SK-N-SH treated with all-trans-retinoic acid at 6 μM for 48 hours (cell line): ENCODE results near the gene GRM2.

Source experiments
- ATAC-seq: fragments of 200-7000 bp; cut with Tn5 transposase; 3 replicates; pipeline ENCODE4 v1.9.1; 2020; ENCODE audit warnings: mild to moderate bottlenecking, moderate library complexity
- ARNTL ChIP-seq: fragments of 450-650 bp; formaldehyde crosslinking; IDR thresholded peaks from 2 replicates; pipeline ENCODE4 v1.5.0; 2020; ENCODE audit warnings: low read depth, mild to moderate bottlenecking, moderate library complexity, borderline replicate concordance
- CREB5 ChIP-seq: fragments of 250-450 bp; sonication (Bioruptor Pico); IDR thresholded peaks from 2 replicates; pipeline ENCODE4 v1.5.1; 2020; ENCODE audit warnings: low read depth, mild to moderate bottlenecking, moderate library complexity
- CSDC2 ChIP-seq: fragments of 250-450 bp; sonication (Bioruptor Pico); IDR thresholded peaks from 2 replicates; pipeline ENCODE4 v1.5.0; 2020; ENCODE audit warnings: mild to moderate bottlenecking, moderate library complexity
- ESRRG ChIP-seq: fragments of 250-450 bp; sonication (Bioruptor Pico); IDR thresholded peaks from 2 replicates; pipeline ENCODE4 v1.6.1; 2021; ENCODE audit warnings: mild to moderate bottlenecking
- GLIS3 ChIP-seq: fragments of 250-450 bp; sonication (Bioruptor Pico); IDR thresholded peaks from 2 replicates; pipeline ENCODE4 v1.5.0; 2020; ENCODE audit warnings: mild to moderate bottlenecking, moderate library complexity
- ISL1 ChIP-seq: fragments of 250-450 bp; sonication (Bioruptor Pico); IDR thresholded peaks from 2 replicates; pipeline ENCODE4 v2.1.2; 2022; ENCODE audit warnings: mild to moderate bottlenecking, moderate library complexity
- OSR1 ChIP-seq: fragments of 250-450 bp; sonication (Bioruptor Pico); IDR thresholded peaks from 2 replicates; pipeline ENCODE4 v1.8.0; 2022; ENCODE audit warnings: moderate library complexity, mild to moderate bottlenecking, inconsistent platforms
- POU6F1 ChIP-seq: fragments of 250-450 bp; sonication (Bioruptor Pico); IDR thresholded peaks from 2 replicates; pipeline ENCODE4 v1.8.0; 2021; ENCODE audit warnings: low read depth, mild to moderate bottlenecking, moderate library complexity, borderline replicate concordance
- PPARA ChIP-seq: fragments of 250-450 bp; sonication (Bioruptor Pico); IDR thresholded peaks from 2 replicates; pipeline ENCODE4 v1.5.0; 2020; ENCODE audit warnings: mild to moderate bottlenecking, borderline replicate concordance
- RARB ChIP-seq: fragments of 250-450 bp; sonication (Bioruptor Pico); IDR thresholded peaks from 2 replicates; pipeline ENCODE4 v1.8.0; 2021; ENCODE audit warnings: mild to moderate bottlenecking, moderate library complexity
- SNAI2 ChIP-seq: fragments of 250-450 bp; sonication (Bioruptor Pico); IDR thresholded peaks from 2 replicates; pipeline ENCODE4 v1.5.0; 2020; ENCODE audit warnings: mild to moderate bottlenecking, moderate library complexity
- TCF4 ChIP-seq: fragments of 250-450 bp; sonication (Bioruptor Pico); IDR thresholded peaks from 2 replicates; pipeline ENCODE4 v1.8.0; 2021; ENCODE audit warnings: mild to moderate bottlenecking, moderate library complexity, borderline replicate concordance
- TOX ChIP-seq: fragments of 250-450 bp; sonication (Bioruptor Pico); IDR thresholded peaks from 2 replicates; pipeline ENCODE4 v1.8.0; 2021; ENCODE audit warnings: mild to moderate bottlenecking, moderate library complexity, borderline replicate concordance
- ZC3H10 ChIP-seq: fragments of 250-450 bp; sonication (Bioruptor Pico); IDR thresholded peaks from 2 replicates; pipeline ENCODE4 v1.5.1; 2021; ENCODE audit warnings: mild to moderate bottlenecking, moderate library complexity
- ZFP3 ChIP-seq: fragments of 250-450 bp; sonication (Bioruptor Pico); IDR thresholded peaks from 2 replicates; pipeline ENCODE4 v1.5.0; 2020; ENCODE audit warnings: mild to moderate bottlenecking, moderate library complexity
- ZFP30 ChIP-seq: fragments of 450-650 bp; formaldehyde crosslinking; IDR thresholded peaks from 2 replicates; pipeline ENCODE4 v1.5.0; 2022; ENCODE audit warnings: mild to moderate bottlenecking, moderate library complexity
- ZNF70 ChIP-seq: fragments of 450-650 bp; formaldehyde crosslinking; IDR thresholded peaks from 2 replicates; pipeline ENCODE4 v1.5.0; 2020; ENCODE audit warnings: mild to moderate bottlenecking, moderate library complexity
- ZNF8 ChIP-seq: fragments of 450-650 bp; formaldehyde crosslinking; IDR thresholded peaks from 2 replicates; pipeline ENCODE4 v1.5.0; 2020; ENCODE audit warnings: mild to moderate bottlenecking, moderate library complexity
- TF ChIP-seq, protein P1 (sequence below): fragments of 250-450 bp; sonication (Bioruptor Pico); IDR thresholded peaks from 2 replicates; pipeline ENCODE4 v1.5.1; 2021; ENCODE audit warnings: mild to moderate bottlenecking, moderate library complexity
- TF ChIP-seq, protein P2 (sequence below): fragments of 250-450 bp; sonication (Bioruptor Pico); IDR thresholded peaks from 2 replicates; pipeline ENCODE4 v1.5.0; 2020; ENCODE audit warnings: mild to moderate bottlenecking, moderate library complexity
- TF ChIP-seq, protein P3 (sequence below): fragments of 250-450 bp; sonication (Bioruptor Pico); IDR thresholded peaks from 2 replicates; pipeline ENCODE4 v1.8.0; 2020; ENCODE audit warnings: mild to moderate bottlenecking, moderate library complexity, borderline replicate concordance

Gene GRM2

GRCh38 chr3:51691949-51692348 lies 14.9 kb upstream of the GRM2 start:
- no peak for TF ChIP-seq ZNF8 (CRISPR knock-in tag)
- TF ChIP-seq RARB (CRISPR knock-in tag), result no peak
- no peak for TF ChIP-seq OSR1 (CRISPR knock-in tag)
- TF ChIP-seq, protein P1, sequence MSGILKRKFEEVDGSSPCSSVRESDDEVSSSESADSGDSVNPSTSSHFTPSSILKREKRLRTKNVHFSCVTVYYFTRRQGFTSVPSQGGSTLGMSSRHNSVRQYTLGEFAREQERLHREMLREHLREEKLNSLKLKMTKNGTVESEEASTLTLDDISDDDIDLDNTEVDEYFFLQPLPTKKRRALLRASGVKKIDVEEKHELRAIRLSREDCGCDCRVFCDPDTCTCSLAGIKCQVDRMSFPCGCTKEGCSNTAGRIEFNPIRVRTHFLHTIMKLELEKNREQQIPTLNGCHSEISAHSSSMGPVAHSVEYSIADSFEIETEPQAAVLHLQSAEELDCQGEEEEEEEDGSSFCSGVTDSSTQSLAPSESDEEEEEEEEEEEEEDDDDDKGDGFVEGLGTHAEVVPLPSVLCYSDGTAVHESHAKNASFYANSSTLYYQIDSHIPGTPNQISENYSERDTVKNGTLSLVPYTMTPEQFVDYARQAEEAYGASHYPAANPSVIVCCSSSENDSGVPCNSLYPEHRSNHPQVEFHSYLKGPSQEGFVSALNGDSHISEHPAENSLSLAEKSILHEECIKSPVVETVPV, result no peak
- no peak for TF ChIP-seq ZFP3 (CRISPR knock-in tag)
- TF ChIP-seq ZFP30 (CRISPR knock-in tag), result no peak
- no peak for TF ChIP-seq SNAI2
- TF ChIP-seq ESRRG (CRISPR knock-in tag), result no peak
- ATAC-seq, result no peak

- ATAC-seq, result no peak
Measured at GRCh38 chr3:51692980-51693395, 13.9 kb upstream of the GRM2 start.

DNA sequence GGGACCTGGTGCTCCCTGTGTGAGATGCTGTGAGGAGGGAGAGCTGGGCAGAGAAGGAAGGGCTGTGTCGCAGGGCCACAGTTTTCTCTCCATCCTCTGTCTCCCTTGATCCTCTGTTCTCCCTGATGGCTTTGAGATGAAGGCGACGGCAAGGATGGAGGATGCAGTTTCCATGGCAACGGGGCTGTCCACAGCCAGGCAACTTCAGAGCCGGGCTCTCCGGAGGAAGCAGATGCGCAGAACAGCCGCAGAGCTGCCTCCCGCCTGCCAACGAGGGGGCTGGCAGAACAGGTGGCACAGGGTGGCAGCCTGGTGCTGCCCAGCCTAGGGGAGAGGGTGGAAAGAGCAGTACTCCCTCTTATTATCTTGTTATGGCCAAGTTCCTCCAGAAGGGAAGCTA lies 9.9 kb upstream of the GRM2 start:
- no peak for TF ChIP-seq ARNTL (CRISPR knock-in tag)
- TF ChIP-seq ZFP30 (CRISPR knock-in tag), result no peak
- no peak for TF ChIP-seq ZC3H10 (CRISPR knock-in tag)
- TF ChIP-seq, protein P2, sequence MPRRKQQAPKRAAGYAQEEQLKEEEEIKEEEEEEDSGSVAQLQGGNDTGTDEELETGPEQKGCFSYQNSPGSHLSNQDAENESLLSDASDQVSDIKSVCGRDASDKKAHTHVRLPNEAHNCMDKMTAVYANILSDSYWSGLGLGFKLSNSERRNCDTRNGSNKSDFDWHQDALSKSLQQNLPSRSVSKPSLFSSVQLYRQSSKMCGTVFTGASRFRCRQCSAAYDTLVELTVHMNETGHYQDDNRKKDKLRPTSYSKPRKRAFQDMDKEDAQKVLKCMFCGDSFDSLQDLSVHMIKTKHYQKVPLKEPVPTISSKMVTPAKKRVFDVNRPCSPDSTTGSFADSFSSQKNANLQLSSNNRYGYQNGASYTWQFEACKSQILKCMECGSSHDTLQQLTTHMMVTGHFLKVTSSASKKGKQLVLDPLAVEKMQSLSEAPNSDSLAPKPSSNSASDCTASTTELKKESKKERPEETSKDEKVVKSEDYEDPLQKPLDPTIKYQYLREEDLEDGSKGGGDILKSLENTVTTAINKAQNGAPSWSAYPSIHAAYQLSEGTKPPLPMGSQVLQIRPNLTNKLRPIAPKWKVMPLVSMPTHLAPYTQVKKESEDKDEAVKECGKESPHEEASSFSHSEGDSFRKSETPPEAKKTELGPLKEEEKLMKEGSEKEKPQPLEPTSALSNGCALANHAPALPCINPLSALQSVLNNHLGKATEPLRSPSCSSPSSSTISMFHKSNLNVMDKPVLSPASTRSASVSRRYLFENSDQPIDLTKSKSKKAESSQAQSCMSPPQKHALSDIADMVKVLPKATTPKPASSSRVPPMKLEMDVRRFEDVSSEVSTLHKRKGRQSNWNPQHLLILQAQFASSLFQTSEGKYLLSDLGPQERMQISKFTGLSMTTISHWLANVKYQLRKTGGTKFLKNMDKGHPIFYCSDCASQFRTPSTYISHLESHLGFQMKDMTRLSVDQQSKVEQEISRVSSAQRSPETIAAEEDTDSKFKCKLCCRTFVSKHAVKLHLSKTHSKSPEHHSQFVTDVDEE, result no peak
- TF ChIP-seq ZNF8 (CRISPR knock-in tag), result no peak
- TF ChIP-seq CREB5 (CRISPR knock-in tag), result no peak
- TF ChIP-seq TOX, result no peak
- no peak for TF ChIP-seq SNAI2
- no peak for TF ChIP-seq RARB (CRISPR knock-in tag)
- TF ChIP-seq, protein P3, sequence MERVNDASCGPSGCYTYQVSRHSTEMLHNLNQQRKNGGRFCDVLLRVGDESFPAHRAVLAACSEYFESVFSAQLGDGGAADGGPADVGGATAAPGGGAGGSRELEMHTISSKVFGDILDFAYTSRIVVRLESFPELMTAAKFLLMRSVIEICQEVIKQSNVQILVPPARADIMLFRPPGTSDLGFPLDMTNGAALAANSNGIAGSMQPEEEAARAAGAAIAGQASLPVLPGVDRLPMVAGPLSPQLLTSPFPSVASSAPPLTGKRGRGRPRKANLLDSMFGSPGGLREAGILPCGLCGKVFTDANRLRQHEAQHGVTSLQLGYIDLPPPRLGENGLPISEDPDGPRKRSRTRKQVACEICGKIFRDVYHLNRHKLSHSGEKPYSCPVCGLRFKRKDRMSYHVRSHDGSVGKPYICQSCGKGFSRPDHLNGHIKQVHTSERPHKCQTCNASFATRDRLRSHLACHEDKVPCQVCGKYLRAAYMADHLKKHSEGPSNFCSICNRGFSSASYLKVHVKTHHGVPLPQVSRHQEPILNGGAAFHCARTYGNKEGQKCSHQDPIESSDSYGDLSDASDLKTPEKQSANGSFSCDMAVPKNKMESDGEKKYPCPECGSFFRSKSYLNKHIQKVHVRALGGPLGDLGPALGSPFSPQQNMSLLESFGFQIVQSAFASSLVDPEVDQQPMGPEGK (CRISPR knock-in tag), result no peak
- no peak for TF ChIP-seq ISL1 (CRISPR knock-in tag)
- no peak for TF ChIP-seq GLIS3 (CRISPR knock-in tag)
- no peak for TF ChIP-seq ZNF70 (CRISPR knock-in tag)
- no peak for TF ChIP-seq CSDC2 (CRISPR knock-in tag)
- no peak for TF ChIP-seq PPARA (CRISPR knock-in tag)
- no peak for ATAC-seq

More at GRCh38 chr3:51692980-51693395, 13.9 kb upstream of the GRM2 start:
- TF ChIP-seq GLIS3 (CRISPR knock-in tag) (no peak), ISL1 (CRISPR knock-in tag) (no peak), POU6F1 (CRISPR knock-in tag) (no peak), ZNF8 (CRISPR knock-in tag) (no peak), TCF4 (CRISPR knock-in tag) (no peak), SNAI2 (no peak), OSR1 (CRISPR knock-in tag) (no peak), ARNTL (CRISPR knock-in tag) (no peak)
- TF ChIP-seq, protein P3 (CRISPR knock-in tag), result no peak
